HepG2 (cell line): ENCODE data around the gene NBEAL1. TPM values are rescaled to one million over a fixed set of nuclear protein-coding genes. Genes with fewer than 3 reads are reported as not detected.

Experiments used
- CBX1 ChIP-seq: IDR thresholded peaks from one replicate; pipeline ENCODE4 v1.6.1; 2016; ENCODE audit warnings: antibody characterized with exemption, low read depth
- FOSL2 ChIP-seq: sonication (generic); formaldehyde crosslinking; IDR thresholded peaks from 2 replicates; pipeline ENCODE4 v1.4.0; 2020; ENCODE audit warnings: missing genetic modification reagents
- FOXP4 ChIP-seq: sonication (generic); formaldehyde crosslinking; IDR thresholded peaks from 2 replicates; pipeline ENCODE4 v1.4.0; 2020; ENCODE audit warnings: missing genetic modification reagents
- GRHL1 ChIP-seq: sonication (generic); formaldehyde crosslinking; conservative IDR thresholded peaks from 2 replicates; pipeline ENCODE4 v1.8.0; 2022; ENCODE audit warnings: missing genetic modification reagents
- HNF4A ChIP-seq: sonication (generic); formaldehyde crosslinking; IDR thresholded peaks from 2 replicates; pipeline ENCODE4 v1.4.0; 2020; ENCODE audit warnings: missing genetic modification reagents
- IRX3 ChIP-seq: sonication (generic); formaldehyde crosslinking; IDR thresholded peaks from 2 replicates; pipeline ENCODE4 v1.8.1; 2023; ENCODE audit warnings: mild to moderate bottlenecking, low read depth, missing genetic modification reagents, borderline replicate concordance
- NFIC ChIP-seq: IDR thresholded peaks from 2 replicates; pipeline ENCODE4 v1.6.1; 2012; ENCODE audit warnings: mild to moderate bottlenecking, low read length, inconsistent platforms
- RELA ChIP-seq: sonication (generic); formaldehyde crosslinking; IDR thresholded peaks from 2 replicates; pipeline ENCODE4 v1.4.0; 2020; ENCODE audit warnings: missing genetic modification reagents
- REST ChIP-seq, 2 experiments: IDR thresholded peaks; 2 replicates each; pipeline ENCODE4 v1.6.1; 2011 to 2012; ENCODE audit warnings: low read length in 2 of 2, borderline replicate concordance in 1 of 2, low read depth in 1 of 2, mild to moderate bottlenecking in 1 of 2, moderate library complexity in 1 of 2
- SIX1 ChIP-seq: sonication (generic); formaldehyde crosslinking; IDR thresholded peaks from 2 replicates; pipeline ENCODE4 v1.4.0; 2020; ENCODE audit warnings: missing genetic modification reagents, borderline replicate concordance
- ZFP36L1 ChIP-seq: sonication (generic); formaldehyde crosslinking; IDR thresholded peaks from 2 replicates; pipeline ENCODE4 v1.8.0; 2022; ENCODE audit warnings: mild to moderate bottlenecking, missing genetic modification reagents, moderate library complexity
- ZNF253 ChIP-seq: sonication (generic); formaldehyde crosslinking; IDR thresholded peaks from 2 replicates; pipeline ENCODE4 v1.8.0; 2022; ENCODE audit warnings: mild to moderate bottlenecking, missing genetic modification reagents, borderline replicate concordance
- ZNF281 ChIP-seq: sonication (generic); formaldehyde crosslinking; IDR thresholded peaks from 2 replicates; pipeline ENCODE4 v1.4.0; 2020; ENCODE audit warnings: missing genetic modification reagents, borderline replicate concordance
- ZNF740 ChIP-seq: sonication (generic); formaldehyde crosslinking; IDR thresholded peaks from 2 replicates; pipeline ENCODE4 v1.4.0; 2020; ENCODE audit warnings: missing genetic modification reagents
- ZNF891 ChIP-seq: sonication (generic); formaldehyde crosslinking; IDR thresholded peaks from 2 replicates; pipeline ENCODE4 v1.5.0; 2020; ENCODE audit warnings: mild to moderate bottlenecking, missing genetic modification reagents
- polyA plus RNA-seq, 8 experiments: library from polyadenylated mRNA; depleted of rRNA in 3 of 8; stranded (reverse) in 7 of 8; unstranded in 1 of 8; fragments of >200 nt; fragmentation: Illumina TruSeq in 4 of 8; extraction: Trizol in 4 of 8; gene quantifications; 2 replicates each; pipeline versions ENCODE4 v1.2.1 to v1.2.3, GENCODE V29; 2011 to 2016; ENCODE audit warnings: low read depth in 4 of 8, missing spikeins in 1 of 8, mixed read lengths in 1 of 8; ENCODE audit not compliant: insufficient read depth in 1 of 8
- total RNA-seq, 5 experiments: library from RNA; depleted of rRNA; stranded (reverse); fragments of >200 nt; fragmentation: Illumina TruSeq; extraction: Trizol; gene quantifications; 2 replicates each; pipeline ENCODE4 v1.2.3, GENCODE V29; 2016; ENCODE audit warnings: low read depth in 1 of 5
- TF ChIP-seq, protein P1 (sequence below): sonication (generic); formaldehyde crosslinking; IDR thresholded peaks from 2 replicates; pipeline ENCODE4 v1.4.0; 2020; ENCODE audit warnings: mild to moderate bottlenecking, missing genetic modification reagents
- TF ChIP-seq, protein P2 (sequence below): IDR thresholded peaks from 2 replicates; pipeline ENCODE4 v1.6.1; 2012; ENCODE audit warnings: inconsistent platforms

The NBEAL1 gene
- total and polyA plus RNA-seq, 2 of the 13 experiments (the other 11 are each of a cell fraction or from before 2014, with no cell fraction given), result 6.4 to 15.7 TPM

GRCh38 chr2:203014456-203015199 lies at the start of gene NBEAL1 (continued):
- TF ChIP-seq ZNF281 (CRISPR knock-in tag), result peak; percentile 47; the same call in 1 of the 2 replicates
- TF ChIP-seq FOSL2 (CRISPR knock-in tag), result peak; percentile 96
- no peak for TF ChIP-seq ZNF740 (CRISPR knock-in tag)
- no peak for TF ChIP-seq ZNF253 (CRISPR knock-in tag)
- no peak for TF ChIP-seq CBX1
- TF ChIP-seq NFIC, result no peak
- TF ChIP-seq ZNF891 (CRISPR knock-in tag), result peak; percentile 80; the same call in 1 of the 2 replicates
- TF ChIP-seq, protein P1, sequence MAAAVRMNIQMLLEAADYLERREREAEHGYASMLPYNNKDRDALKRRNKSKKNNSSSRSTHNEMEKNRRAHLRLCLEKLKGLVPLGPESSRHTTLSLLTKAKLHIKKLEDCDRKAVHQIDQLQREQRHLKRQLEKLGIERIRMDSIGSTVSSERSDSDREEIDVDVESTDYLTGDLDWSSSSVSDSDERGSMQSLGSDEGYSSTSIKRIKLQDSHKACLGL, result peak; percentile 71
- TF ChIP-seq IRX3 (CRISPR knock-in tag), result 0 out of 2 replicates have a peak, but pooled peaks have one; percentile 12
- TF ChIP-seq SIX1, result peak; percentile 84; the same call in 1 of the 2 replicates
- no peak for TF ChIP-seq HNF4A (CRISPR knock-in tag)
- TF ChIP-seq GRHL1 (CRISPR knock-in tag), result no peak
- TF ChIP-seq, protein P2, sequence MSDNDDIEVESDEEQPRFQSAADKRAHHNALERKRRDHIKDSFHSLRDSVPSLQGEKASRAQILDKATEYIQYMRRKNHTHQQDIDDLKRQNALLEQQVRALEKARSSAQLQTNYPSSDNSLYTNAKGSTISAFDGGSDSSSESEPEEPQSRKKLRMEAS, result peak; percentile 73; the same call in 1 of the 2 replicates
- TF ChIP-seq FOXP4, result no peak; the same call in 1 of the 2 replicates
- no peak for TF ChIP-seq ZFP36L1 (CRISPR knock-in tag)
- TF ChIP-seq RELA (CRISPR knock-in tag), result no peak
- 0 out of 4 replicates have a peak, but pooled peaks of 1 of the 2 experiments have one; percentile 3 for TF ChIP-seq REST (IDR thresholded peaks at IDR 0.05; ENCODE audit: borderline replicate concordance in 1 of 2, low read depth in 1 of 2, low read length in 2 of 2)
